ENCODE results near the gene NFATC2IP. TPM values are rescaled to one million over a fixed set of nuclear protein-coding genes. Genes with fewer than 3 reads are reported as not detected.

NFATC2IP gene
- total RNA-seq, 1 donor, result 18.1 TPM

GRCh38 chr16:28951410-28951943, 740 bp downstream of the NFATC2IP start:
- TF ChIP-seq, protein P1, sequence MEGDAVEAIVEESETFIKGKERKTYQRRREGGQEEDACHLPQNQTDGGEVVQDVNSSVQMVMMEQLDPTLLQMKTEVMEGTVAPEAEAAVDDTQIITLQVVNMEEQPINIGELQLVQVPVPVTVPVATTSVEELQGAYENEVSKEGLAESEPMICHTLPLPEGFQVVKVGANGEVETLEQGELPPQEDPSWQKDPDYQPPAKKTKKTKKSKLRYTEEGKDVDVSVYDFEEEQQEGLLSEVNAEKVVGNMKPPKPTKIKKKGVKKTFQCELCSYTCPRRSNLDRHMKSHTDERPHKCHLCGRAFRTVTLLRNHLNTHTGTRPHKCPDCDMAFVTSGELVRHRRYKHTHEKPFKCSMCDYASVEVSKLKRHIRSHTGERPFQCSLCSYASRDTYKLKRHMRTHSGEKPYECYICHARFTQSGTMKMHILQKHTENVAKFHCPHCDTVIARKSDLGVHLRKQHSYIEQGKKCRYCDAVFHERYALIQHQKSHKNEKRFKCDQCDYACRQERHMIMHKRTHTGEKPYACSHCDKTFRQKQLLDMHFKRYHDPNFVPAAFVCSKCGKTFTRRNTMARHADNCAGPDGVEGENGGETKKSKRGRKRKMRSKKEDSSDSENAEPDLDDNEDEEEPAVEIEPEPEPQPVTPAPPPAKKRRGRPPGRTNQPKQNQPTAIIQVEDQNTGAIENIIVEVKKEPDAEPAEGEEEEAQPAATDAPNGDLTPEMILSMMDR (IDR thresholded peaks at IDR 0.05; ENCODE audit: extremely low read depth, low read depth, low read length), result no peak
- H3K36me3 ChIP-seq (ENCODE audit: insufficient read depth, low read length), result peaks cover 28% of the 10 kb centered on the region
- H3K27me3 ChIP-seq (ENCODE audit: insufficient read depth, low read length), result no peaks in the 10 kb centered on the region
- peak overlapping the region; percentile 39 for H3K27ac ChIP-seq (ENCODE audit: low read depth, low read length)
- DNase-seq (ENCODE audit: insufficient read length, low spot score, missing footprints), result peak; percentile 87
- H3K9me3 ChIP-seq (ENCODE audit: low read depth, low read length), result no peaks in the 10 kb centered on the region
- H3K4me2 ChIP-seq (ENCODE audit: insufficient read depth, low read length), result peak overlapping the region; percentile 94
- peaks cover 20% of the 10 kb centered on the region for H3K79me2 ChIP-seq (ENCODE audit: insufficient read depth, low read length)
- peak overlapping the region; percentile 93 for H3K4me3 ChIP-seq (ENCODE audit: insufficient read depth, low read length)
- H2AFZ ChIP-seq (ENCODE audit: low read length), result peak overlapping the region; percentile 78
- H4K20me1 ChIP-seq (ENCODE audit: insufficient read depth, low read length), result no peaks in the 10 kb centered on the region
- peaks cover 12% of the 10 kb centered on the region for H3K4me1 ChIP-seq (ENCODE audit: insufficient read depth, low read length)

- Histone ChIP-seq H3K27ac (ENCODE audit: low read depth, low read length) (no peak overlapping the region), H4K20me1 (ENCODE audit: insufficient read depth, low read length) (no peaks in the 10 kb centered on the region), H3K9me3 (ENCODE audit: low read depth, low read length) (no peaks in the 10 kb centered on the region), H3K27me3 (ENCODE audit: insufficient read depth, low read length) (no peaks in the 10 kb centered on the region), H2AFZ (ENCODE audit: low read length) (no peak overlapping the region), H3K36me3 (ENCODE audit: insufficient read depth, low read length) (peaks cover 50% of the 10 kb centered on the region), H3K4me1 (ENCODE audit: insufficient read depth, low read length) (no peaks in the 10 kb centered on the region), H3K79me2 (ENCODE audit: insufficient read depth, low read length) (peaks cover 5% of the 10 kb centered on the region), H3K4me3 (ENCODE audit: insufficient read depth, low read length) (no peak overlapping the region), H3K4me2 (ENCODE audit: insufficient read depth, low read length) (no peak overlapping the region)
- TF ChIP-seq, protein P1 (IDR thresholded peaks at IDR 0.05; ENCODE audit: extremely low read depth, low read depth, low read length), result no peak
- DNase-seq (ENCODE audit: insufficient read length, low spot score, missing footprints), result peak; percentile 37
These were observed 7.5 kb downstream of the NFATC2IP start for GRCh38 chr16:28958216-28958615.

DNA sequence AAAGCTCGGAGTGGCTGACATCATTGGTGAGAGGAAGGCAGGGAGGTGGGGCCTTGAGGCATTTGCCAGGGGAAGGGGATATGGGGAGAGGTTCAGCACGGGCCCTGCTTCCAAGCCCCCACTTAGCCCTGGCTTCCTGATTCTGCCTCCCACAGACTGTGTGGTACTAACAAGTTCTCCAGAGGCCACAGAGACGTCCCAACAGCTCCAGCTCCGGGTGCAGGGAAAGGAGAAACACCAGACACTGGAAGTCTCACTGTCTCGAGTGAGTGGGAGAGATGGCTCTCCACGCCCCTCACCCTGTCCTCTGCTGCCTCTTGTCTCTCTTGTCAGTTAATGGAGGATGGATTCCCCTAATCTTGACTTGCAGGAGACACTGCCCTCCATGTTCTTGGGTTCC, 8.1 kb downstream of the NFATC2IP start:
- H4K20me1 ChIP-seq (ENCODE audit: insufficient read depth, low read length), result no peaks in the 10 kb centered on the region
- H3K9me3 ChIP-seq (ENCODE audit: low read depth, low read length), result no peaks in the 10 kb centered on the region
- no peak overlapping the region for H2AFZ ChIP-seq (ENCODE audit: low read length)
- DNase-seq (ENCODE audit: insufficient read length, low spot score, missing footprints), result no peak
- H3K27ac ChIP-seq (ENCODE audit: low read depth, low read length), result no peak overlapping the region
- H3K79me2 ChIP-seq (ENCODE audit: insufficient read depth, low read length), result peaks cover 2% of the 10 kb centered on the region
- no peaks in the 10 kb centered on the region for H3K4me1 ChIP-seq (ENCODE audit: insufficient read depth, low read length)
- peaks cover 54% of the 10 kb centered on the region for H3K36me3 ChIP-seq (ENCODE audit: insufficient read depth, low read length)
- H3K27me3 ChIP-seq (ENCODE audit: insufficient read depth, low read length), result no peaks in the 10 kb centered on the region
- TF ChIP-seq, protein P1 (IDR thresholded peaks at IDR 0.05; ENCODE audit: extremely low read depth, low read depth, low read length), result no peak
- H3K4me2 ChIP-seq (ENCODE audit: insufficient read depth, low read length), result no peak overlapping the region
- no peak overlapping the region for H3K4me3 ChIP-seq (ENCODE audit: insufficient read depth, low read length)

GRCh38 chr16:28964072-28964471, 13.3 kb downstream of the NFATC2IP start:
- H3K4me2 ChIP-seq (ENCODE audit: insufficient read depth, low read length), result no peak overlapping the region
- no peak overlapping the region for H2AFZ ChIP-seq (ENCODE audit: low read length)
- peaks cover 37% of the 10 kb centered on the region for H3K36me3 ChIP-seq (ENCODE audit: insufficient read depth, low read length)

More at GRCh38 chr16:28964072-28964471, 13.3 kb downstream of the NFATC2IP start:
- TF ChIP-seq, protein P1 (IDR thresholded peaks at IDR 0.05; ENCODE audit: extremely low read depth, low read depth, low read length), result no peak
- H3K27ac ChIP-seq (ENCODE audit: low read depth, low read length), result no peak overlapping the region
- H3K9me3 ChIP-seq (ENCODE audit: low read depth, low read length), result no peaks in the 10 kb centered on the region
- DNase-seq (ENCODE audit: insufficient read length, low spot score, missing footprints), result no peak
- peaks cover 2% of the 10 kb centered on the region for H3K79me2 ChIP-seq (ENCODE audit: insufficient read depth, low read length)
- no peaks in the 10 kb centered on the region for H4K20me1 ChIP-seq (ENCODE audit: insufficient read depth, low read length)
- no peaks in the 10 kb centered on the region for H3K4me1 ChIP-seq (ENCODE audit: insufficient read depth, low read length)
- no peaks in the 10 kb centered on the region for H3K27me3 ChIP-seq (ENCODE audit: insufficient read depth, low read length)
- no peak overlapping the region for H3K4me3 ChIP-seq (ENCODE audit: insufficient read depth, low read length)
